Fibroblast of lung (primary cell): ENCODE data around the gene TSSK2. TPM values are rescaled to one million over a fixed set of nuclear protein-coding genes. Genes with fewer than 3 reads are reported as not detected.

Experiments
- DNase-seq, 2 donors: peaks; one replicate each; pipeline versions ENCODE4 v3.0.0 to v3.0.0-alpha.2; 2010; ENCODE audit warnings: low read depth in 2 of 2
- H2AFZ ChIP-seq: 2 replicates; pipeline ENCODE4 v1.5.1; 2012; ENCODE audit warnings: low read length, control low read depth, inconsistent platforms
- H3K27ac ChIP-seq: 2 replicates; pipeline ENCODE4 v1.5.1; 2011; ENCODE audit warnings: low read length, control low read depth; ENCODE audit not compliant: insufficient read depth
- H3K27me3 ChIP-seq: 2 replicates; pipeline ENCODE4 v1.5.1; 2011; ENCODE audit warnings: mild to moderate bottlenecking, low read length; ENCODE audit not compliant: control insufficient read depth, insufficient read depth
- H3K36me3 ChIP-seq: 2 replicates; pipeline ENCODE4 v1.5.1; 2011; ENCODE audit warnings: low read length; ENCODE audit not compliant: control insufficient read depth, insufficient read depth
- H3K4me1 ChIP-seq: 2 replicates; pipeline ENCODE4 v1.5.1; 2011; ENCODE audit warnings: low read length; ENCODE audit not compliant: control insufficient read depth, insufficient read depth; ENCODE audit errors: extremely low read depth
- H3K4me2 ChIP-seq: 2 replicates; pipeline ENCODE4 v1.5.1; 2011; ENCODE audit warnings: low read length, control low read depth; ENCODE audit not compliant: insufficient read depth; ENCODE audit errors: extremely low read depth
- H3K4me3 ChIP-seq, 4 experiments: fragments of 200-600 bp in 1 of 4; sonication (generic) in 1 of 4; replicated peaks in 1 of 4; 2 replicates each; pipeline ENCODE4 v1.5.1; 2011 to 2016; ENCODE audit warnings: low read length in 4 of 4, low read depth in 3 of 4, mild to moderate bottlenecking in 3 of 4, control low read depth in 2 of 4, inconsistent platforms in 1 of 4, mixed read lengths in 1 of 4; ENCODE audit not compliant: insufficient read depth in 1 of 4; ENCODE audit errors: control extremely low read depth in 1 of 4
- H3K79me2 ChIP-seq: 2 replicates; pipeline ENCODE4 v1.5.1; 2012; ENCODE audit warnings: mild to moderate bottlenecking, low read length, inconsistent platforms; ENCODE audit not compliant: control insufficient read depth, insufficient read depth
- H3K9ac ChIP-seq: 2 replicates; pipeline ENCODE4 v1.5.1; 2011; ENCODE audit warnings: mild to moderate bottlenecking, low read length, control low read depth; ENCODE audit not compliant: insufficient read depth
- H3K9me3 ChIP-seq: 2 replicates; pipeline ENCODE4 v1.5.1; 2012; ENCODE audit warnings: low read depth, low read length; ENCODE audit not compliant: control insufficient read depth, insufficient read depth
- H4K20me1 ChIP-seq: 2 replicates; pipeline ENCODE4 v1.5.1; 2011; ENCODE audit warnings: low read length; ENCODE audit not compliant: control insufficient read depth, insufficient read depth; ENCODE audit errors: extremely low read depth
- CTCF ChIP-seq, 2 donors: IDR thresholded peaks in 1 of 2; conservative IDR thresholded peaks in 1 of 2; 1 replicate in 1 of 2; 2 replicates in 1 of 2; pipeline ENCODE4 v1.5.1; 2011 to 2012; ENCODE audit warnings: low read length in 2 of 2, control low read depth in 1 of 2, inconsistent platforms in 1 of 2, low read depth in 1 of 2, mild to moderate bottlenecking in 1 of 2
- EZH2 ChIP-seq: IDR thresholded peaks from 2 replicates; pipeline ENCODE4 v1.5.1; 2012; ENCODE audit warnings: low read length, control low read depth, mild to moderate bottlenecking; ENCODE audit errors: missing control alignments
- polyA plus RNA-seq, 2 donors: library from polyadenylated mRNA; depleted of rRNA in 1 of 2; stranded (reverse) in 1 of 2; unstranded in 1 of 2; fragments of >200 nt; gene quantifications; 2 replicates each; pipeline ENCODE4 v1.2.1, GENCODE V29; 2011 to 2012; ENCODE audit warnings: missing spikeins in 1 of 2
- total RNA-seq: library from RNA; depleted of rRNA; stranded (reverse); fragments of >200 nt; gene quantifications from 2 replicates; pipeline ENCODE4 v1.2.1, GENCODE V29; 2014

Gene TSSK2
- total and polyA plus RNA-seq, 2 donors (not counting 1 experiment from before 2014, with no cell fraction given): not detected

- TF ChIP-seq CTCF (conservative IDR thresholded peaks at IDR 0.05 in 1 of 2, IDR thresholded peaks at IDR 0.05 in 1 of 2; ENCODE audit: low read depth in 1 of 2, low read length in 2 of 2) (peak; percentile 60 to 72), EZH2 (no peak)
- Histone ChIP-seq H3K27ac (peak overlapping the region; percentile 29), H3K79me2 (peaks cover 26% of the 10 kb centered on the region), H3K4me3 (peak overlapping the region; percentile 46 to 75 (median 62)), H3K36me3 (peaks cover 11% of the 10 kb centered on the region), H4K20me1 (no peaks in the 10 kb centered on the region), H3K4me1 (peaks cover 17% of the 10 kb centered on the region), H3K27me3 (no peaks in the 10 kb centered on the region), H2AFZ (peak overlapping the region; percentile 56), H3K9me3 (no peaks in the 10 kb centered on the region), H3K9ac (no peak overlapping the region), H3K4me2 (peak overlapping the region; percentile 90)
- DNase-seq: peak; percentile 82 to 88
These were observed 48.5 kb downstream of the TSSK2 start for GRCh38 chr22:19179497-19180048.

GRCh38 chr22:19180234-19180633, 49.1 kb downstream of the TSSK2 start:
- no peak for DNase-seq
- H3K9me3 ChIP-seq: no peaks in the 10 kb centered on the region
- H2AFZ ChIP-seq: no peak overlapping the region
- H3K4me2 ChIP-seq: no peak overlapping the region
- H3K4me1 ChIP-seq: peaks cover 14% of the 10 kb centered on the region
- TF ChIP-seq CTCF (conservative IDR thresholded peaks at IDR 0.05 in 1 of 2, IDR thresholded peaks at IDR 0.05 in 1 of 2; ENCODE audit: low read depth in 1 of 2, low read length in 2 of 2) (no peak), EZH2 (no peak)
- H3K27me3 ChIP-seq: no peaks in the 10 kb centered on the region
- peaks cover 26% of the 10 kb centered on the region for H3K79me2 ChIP-seq
- H4K20me1 ChIP-seq: no peaks in the 10 kb centered on the region
- H3K9ac ChIP-seq: no peak overlapping the region
- H3K36me3 ChIP-seq: peaks cover 10% of the 10 kb centered on the region
- H3K4me3 ChIP-seq: no peak overlapping the region
- no peak overlapping the region for H3K27ac ChIP-seq

GRCh38 chr22:19180740-19181410, 49.8 kb downstream of the TSSK2 start:
- Histone ChIP-seq H3K9me3 (no peaks in the 10 kb centered on the region), H3K79me2 (peaks cover 22% of the 10 kb centered on the region), H3K36me3 (peaks cover 7% of the 10 kb centered on the region), H3K27me3 (no peaks in the 10 kb centered on the region), H3K4me2 (no peak overlapping the region), H3K9ac (no peak overlapping the region), H4K20me1 (no peaks in the 10 kb centered on the region), H3K4me3 (no peak overlapping the region), H3K27ac (no peak overlapping the region), H3K4me1 (peaks cover 16% of the 10 kb centered on the region), H2AFZ (no peak overlapping the region)
- no peak for DNase-seq
- no peak for TF ChIP-seq EZH2
- no peak for TF ChIP-seq CTCF (conservative IDR thresholded peaks at IDR 0.05 in 1 of 2, IDR thresholded peaks at IDR 0.05 in 1 of 2; ENCODE audit: low read depth in 1 of 2, low read length in 2 of 2)
